IMR-90 (cell line): ENCODE measurements around the gene TMEM140. TPM values are rescaled to one million over a fixed set of nuclear protein-coding genes. Genes with fewer than 3 reads are reported as not detected.
"Not testable (repeated sequence)": the region's sequence is repeated elsewhere in the genome, so short reads cannot be mapped to it uniquely, and the experiment has no call there.

Source experiments
- ATAC-seq: fragments of 200-7000 bp; cut with Tn5 transposase; 2 replicates; pipeline ENCODE4 v1.9.1; 2020; ENCODE audit warnings: low read depth, mild to moderate bottlenecking, moderate library complexity
- BruUV-seq: library from RNA; stranded (reverse); fragments of 400-500 nt; replicated peaks from 2 replicates; lab custom pipeline; 2021; lab: Mats Ljungman, UMichigan
- CTCF ChIA-PET: fragments of 300-600 bp; formaldehyde crosslinking; extraction: SDS; loops from one replicate; lab custom pipeline; 2021; ENCODE audit warnings: antibody characterized with exemption; lab: Yijun Ruan, JAX
- POLR2A ChIA-PET: fragments of 300-600 bp; sonication (Branson Sonifier 250); formaldehyde crosslinking; loops from one replicate; lab custom pipeline; 2022; ENCODE audit warnings: antibody characterized with exemption; ENCODE audit not compliant: unreplicated experiment; lab: Charles Lee
- DNase-seq: peaks from one replicate; pipeline ENCODE4 v3.0.0; 2013
- H2AFZ ChIP-seq: replicated peaks from 2 replicates; pipeline ENCODE3; 2013; ENCODE audit warnings: low read length, mild to moderate bottlenecking; ENCODE audit not compliant: poor library complexity
- H2AK5ac ChIP-seq: 2 replicates; pipeline ENCODE4 v1.6.1; 2013; ENCODE audit warnings: low read depth, low read length, inconsistent platforms
- H2AK9ac ChIP-seq: replicated peaks from 2 replicates; pipeline ENCODE3; 2013; ENCODE audit warnings: mild to moderate bottlenecking, low read depth, low read length, moderate library complexity; ENCODE audit not compliant: poor library complexity
- H2BK120ac ChIP-seq: 2 replicates; pipeline ENCODE4 v1.6.1; 2013; ENCODE audit warnings: low read depth, low read length, inconsistent platforms
- H2BK15ac ChIP-seq: 3 replicates; pipeline ENCODE4 v1.6.1; 2013; ENCODE audit warnings: low read depth, low read length, inconsistent platforms
- H2BK20ac ChIP-seq: 2 replicates; pipeline ENCODE4 v1.6.1; 2013; ENCODE audit warnings: low read depth, mild to moderate bottlenecking, inconsistent platforms, low read length, moderate library complexity
- H2BK5ac ChIP-seq: 2 replicates; pipeline ENCODE4 v1.6.1; 2013; ENCODE audit warnings: mild to moderate bottlenecking, low read depth, low read length, inconsistent platforms; ENCODE audit not compliant: poor library complexity, severe bottlenecking
- H3K14ac ChIP-seq: replicated peaks from 2 replicates; pipeline ENCODE4 v1.6.1; 2013; ENCODE audit warnings: low read depth, low read length, inconsistent platforms
- H3K18ac ChIP-seq: 2 replicates; pipeline ENCODE4 v1.6.1; 2013; ENCODE audit warnings: low read depth, low read length, control low read depth
- H3K23ac ChIP-seq: 2 replicates; pipeline ENCODE4 v1.6.1; 2013; ENCODE audit warnings: low read depth, low read length, inconsistent platforms
- H3K27ac ChIP-seq: 2 replicates; pipeline ENCODE4 v1.5.1; 2013; ENCODE audit warnings: mild to moderate bottlenecking, control low read depth, low read length; ENCODE audit not compliant: insufficient read depth
- H3K27me3 ChIP-seq: 2 replicates; pipeline ENCODE4 v1.6.1; 2013; ENCODE audit warnings: low read length; ENCODE audit not compliant: control insufficient read depth, insufficient read depth
- H3K36me3 ChIP-seq: 2 replicates; pipeline ENCODE4 v1.6.1; 2013; ENCODE audit warnings: low read length, mixed read lengths; ENCODE audit not compliant: control insufficient read depth, insufficient read depth
- H3K4ac ChIP-seq: 2 replicates; pipeline ENCODE4 v1.6.1; 2013; ENCODE audit warnings: low read depth, low read length, inconsistent platforms
- H3K4me1 ChIP-seq: 2 replicates; pipeline ENCODE4 v1.6.1; 2013; ENCODE audit warnings: low read length, mixed read lengths; ENCODE audit not compliant: control insufficient read depth, insufficient read depth
- H3K4me2 ChIP-seq: 2 replicates; pipeline ENCODE4 v1.6.1; 2013; ENCODE audit warnings: low read depth, mild to moderate bottlenecking, control low read depth, low read length, moderate library complexity
- H3K4me3 ChIP-seq: 2 replicates; pipeline ENCODE4 v1.5.1; 2013; ENCODE audit warnings: low read depth, mild to moderate bottlenecking, control low read depth, low read length, moderate library complexity; ENCODE audit not compliant: insufficient read depth
- H3K56ac ChIP-seq: 2 replicates; pipeline ENCODE4 v1.6.1; 2013; ENCODE audit warnings: low read length, inconsistent platforms; ENCODE audit not compliant: insufficient read depth; ENCODE audit errors: extremely low read depth
- H3K79me1 ChIP-seq, 2 experiments: 2 replicates each; pipeline ENCODE4 v1.6.1; 2013; ENCODE audit warnings: low read length in 2 of 2, inconsistent platforms in 1 of 2, low read depth in 1 of 2
- H3K9ac ChIP-seq: 2 replicates; pipeline ENCODE4 v1.6.1; 2013; ENCODE audit warnings: low read depth, low read length, control low read depth
- H3K9me1 ChIP-seq: 2 replicates; pipeline ENCODE4 v1.6.1; 2013; ENCODE audit warnings: low read length, inconsistent platforms; ENCODE audit not compliant: insufficient read depth
- H3K9me3 ChIP-seq: 2 replicates; pipeline ENCODE4 v1.6.1; 2013; ENCODE audit warnings: low read length; ENCODE audit not compliant: control insufficient read depth, insufficient read depth
- H4K20me1 ChIP-seq: 2 replicates; pipeline ENCODE4 v1.6.1; 2013; ENCODE audit warnings: low read length, inconsistent platforms; ENCODE audit not compliant: insufficient read depth
- H4K5ac ChIP-seq: 2 replicates; pipeline ENCODE4 v1.6.1; 2013; ENCODE audit warnings: mild to moderate bottlenecking, low read depth, low read length, control low read depth
- H4K8ac ChIP-seq, 2 experiments: 2 replicates each; pipeline ENCODE4 v1.6.1; 2013; ENCODE audit warnings: low read depth in 2 of 2, low read length in 2 of 2, control low read depth in 1 of 2, inconsistent platforms in 1 of 2
- H4K91ac ChIP-seq: 2 replicates; pipeline ENCODE4 v1.6.1; 2013; ENCODE audit warnings: low read depth, low read length, inconsistent platforms; ENCODE audit not compliant: insufficient read depth
- WGBS, 2 experiments: methylation state at CpG; one replicate each; pipeline versions ENCODE4 v1.1.5 to v1.1.7; 2013; ENCODE audit warnings: missing lambda C conversion rate in 2 of 2; ENCODE audit not compliant: insufficient read length in 1 of 2; ENCODE audit errors: extremely low coverage in 2 of 2; 5-methylcytosine and 5-hydroxymethylcytosine counted together
- dilution Hi-C: fragments of 300-500 bp; cut with HindIII; formaldehyde crosslinking; loops from one replicate; pipeline ENCODE4 v1.14.3; 2018; ENCODE audit warnings: low sequenced_read_pairs; ENCODE audit not compliant: unreplicated experiment
- in situ Hi-C: fragments of 300-500 bp; cut with MboI; formaldehyde crosslinking; loops from 3 replicates; pipeline ENCODE4 v1.14.3; 2019; ENCODE audit warnings: low sequenced_read_pairs, inconsistent platforms, mixed read lengths
- intact Hi-C: fragments of 100-400 bp; cut with micrococcal nuclease; formaldehyde crosslinking; loops from 2 replicates; pipeline ENCODE4 v1.10.0; 2022
- polyA plus RNA-seq, 3 experiments: library from polyadenylated mRNA; depleted of rRNA; stranded (reverse); fragments of >200 nt; gene quantifications; 2 replicates each; pipeline ENCODE4 v1.2.3, GENCODE V29; 2012; ENCODE audit warnings: low replicate concordance in 1 of 3
- total RNA-seq: library from RNA; depleted of rRNA; stranded (reverse); fragments of >200 nt; gene quantifications from 2 replicates; pipeline ENCODE4 v1.2.3, GENCODE V29; 2012

TMEM140 gene
- total and polyA plus RNA-seq, 2 of the 4 experiments (the other 2 are of a cell fraction), result 0.24 to 0.72 TPM

DNA sequence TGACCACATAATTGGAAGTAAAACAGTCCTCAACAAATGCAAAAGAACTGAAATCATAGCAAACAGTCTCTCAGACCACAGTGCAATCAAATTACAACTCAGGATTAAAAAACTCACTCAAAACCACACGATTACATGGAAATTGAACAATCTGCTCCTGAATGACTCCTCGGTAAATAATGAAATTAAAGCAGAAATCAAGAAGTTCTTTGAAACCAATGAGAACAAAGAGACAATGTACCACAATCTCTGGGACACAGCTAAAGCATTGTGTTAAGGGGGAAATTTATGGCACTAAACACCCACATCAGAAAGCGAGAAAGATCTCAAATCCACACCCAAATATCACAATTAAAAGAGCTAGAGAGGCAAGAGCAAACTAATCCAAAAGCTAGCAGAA, 23.2 kb upstream of the TMEM140 start:
- dilution Hi-C loops, ATAC-seq, H3K9ac ChIP-seq, H2AK5ac ChIP-seq, BruUV-seq, H2BK15ac ChIP-seq, H2AK9ac ChIP-seq, H3K36me3 ChIP-seq, H3K9me1 ChIP-seq, in situ Hi-C loops, H3K4me2 ChIP-seq, POLR2A ChIA-PET, H3K4me3 ChIP-seq, H3K27me3 ChIP-seq, H3K23ac ChIP-seq, H2BK5ac ChIP-seq, H2BK120ac ChIP-seq, H2BK20ac ChIP-seq, H3K14ac ChIP-seq, H4K20me1 ChIP-seq, H3K9me3 ChIP-seq, H4K5ac ChIP-seq, intact Hi-C loops, H3K18ac ChIP-seq, H4K8ac ChIP-seq, H3K4me1 ChIP-seq, H2AFZ ChIP-seq, DNase-seq, H3K79me1 ChIP-seq, H3K56ac ChIP-seq, H3K27ac ChIP-seq, H4K91ac ChIP-seq, H3K4ac ChIP-seq: not testable (repeated sequence)
- CTCF ChIA-PET, result interaction anchor here (0.7 kb wide), 1 partner anchor 9 kb away, joined by 3 read pairs; no protein-coding TSS in a partner anchor
- no CpG with 5 or more reads among the region's 3 CpGs for WGBS, 2 experiments
